Aortic smooth muscle cell (primary cell): ENCODE data around the gene ACVR1B. TPM values are rescaled to one million over a fixed set of nuclear protein-coding genes. Genes with fewer than 3 reads are reported as not detected.

ENCODE experiments used
- total RNA-seq: library from RNA; depleted of rRNA; stranded (reverse); fragments of >200 nt; gene quantifications from 2 replicates; pipeline ENCODE4 v1.2.3, GENCODE V29; 2014

ACVR1B gene
- 9.6 and 10.8 TPM in 2 replicates for total RNA-seq

DNA sequence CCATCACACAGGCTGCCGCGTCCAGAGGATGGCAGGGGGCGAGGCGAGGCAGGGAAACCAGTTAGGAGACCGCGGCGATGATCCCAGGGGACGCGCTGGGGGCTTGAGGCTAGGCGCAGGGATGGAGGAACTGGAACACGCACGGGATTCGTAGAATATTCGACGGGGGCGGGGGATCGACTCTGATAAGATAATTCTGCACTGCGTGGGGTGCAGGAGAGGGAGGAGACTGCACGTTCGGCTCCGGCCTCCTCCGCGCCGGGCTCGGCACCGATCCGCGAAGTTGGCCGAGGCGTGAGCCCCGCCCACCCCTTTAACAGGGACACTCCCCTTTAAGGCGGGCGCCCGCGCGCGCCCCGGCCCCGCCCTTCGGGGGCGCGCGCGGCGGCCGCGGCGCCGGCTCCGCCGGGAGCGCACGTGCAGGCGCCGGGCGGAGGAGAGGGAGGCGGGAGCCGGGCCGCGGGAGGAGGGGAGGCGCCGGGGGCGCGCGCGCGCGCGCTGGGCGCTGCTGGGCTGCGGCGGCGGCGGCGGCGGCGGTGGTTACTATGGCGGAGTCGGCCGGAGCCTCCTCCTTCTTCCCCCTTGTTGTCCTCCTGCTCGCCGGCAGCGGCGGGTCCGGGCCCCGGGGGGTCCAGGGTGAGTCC, at the start of gene ACVR1B:
ACVR1B (plus strand) TSS at position 501 of the 644 bp plus-strand sequence; CDS start at position 546, 45 bp downstream.

DNA sequence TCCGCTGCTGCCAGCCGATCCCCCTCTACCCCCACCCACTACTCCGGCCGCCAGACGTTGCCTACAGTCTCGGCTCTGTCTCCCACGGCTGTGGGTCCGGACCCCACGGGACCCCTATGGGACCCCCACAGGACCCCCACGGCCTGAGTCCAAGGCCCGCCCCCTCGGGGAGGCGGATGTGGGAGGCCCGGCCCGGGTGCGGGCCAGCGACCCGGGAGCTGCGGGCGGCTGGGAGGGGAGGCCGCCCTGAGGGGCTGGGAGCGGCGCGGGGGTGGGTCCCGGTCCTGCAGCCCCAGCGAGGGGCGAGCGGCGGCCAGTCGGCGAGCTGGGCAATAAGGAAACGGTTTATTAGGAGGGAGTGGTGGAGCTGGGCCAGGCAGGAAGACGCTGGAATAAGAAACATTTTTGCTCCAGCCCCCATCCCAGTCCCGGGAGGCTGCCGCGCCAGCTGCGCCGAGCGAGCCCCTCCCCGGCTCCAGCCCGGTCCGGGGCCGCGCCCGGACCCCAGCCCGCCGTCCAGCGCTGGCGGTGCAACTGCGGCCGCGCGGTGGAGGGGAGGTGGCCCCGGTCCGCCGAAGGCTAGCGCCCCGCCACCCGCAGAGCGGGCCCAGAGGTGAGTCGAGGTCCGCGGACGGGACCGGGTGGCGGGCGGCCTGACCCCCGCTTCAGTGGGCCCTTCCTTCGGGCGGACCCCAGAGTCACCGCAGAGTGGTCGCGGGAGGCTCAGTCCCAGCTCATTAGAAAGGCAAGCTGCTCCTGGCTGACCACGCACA, 44.2 kb upstream of the ACVR1B start, which contains the start of gene ACVRL1:
ACVRL1 (plus strand) TSS at position 422 of the 773 bp plus-strand sequence. CDS start 4,971 bp downstream, outside the sequence.

DNA sequence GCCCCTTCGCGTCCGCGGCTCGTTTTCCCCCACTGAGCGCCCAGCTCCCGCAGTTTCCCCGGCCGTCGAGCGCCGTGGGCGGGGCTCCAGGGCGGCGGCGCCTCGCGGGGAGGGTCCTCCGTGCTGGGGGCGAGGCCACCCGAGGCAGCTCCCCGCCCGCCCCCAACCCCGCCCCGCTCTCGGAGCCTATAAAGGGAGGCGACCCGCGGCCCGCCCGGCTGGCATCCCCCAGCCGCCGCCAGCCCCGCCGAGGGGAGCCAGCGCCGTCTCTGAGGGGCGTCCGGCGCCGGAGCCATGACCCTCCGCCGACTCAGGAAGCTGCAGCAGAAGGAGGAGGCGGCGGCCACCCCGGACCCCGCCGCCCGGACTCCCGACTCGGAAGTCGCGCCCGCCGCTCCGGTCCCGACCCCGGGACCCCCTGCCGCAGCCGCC, 55.2 kb downstream of the ACVR1B start, which contains the start of gene TAMALIN:
TAMALIN (plus strand) TSS at position 221 of the 432 bp plus-strand sequence; CDS start at position 295, 74 bp downstream.

Other genes starting within 250 kb of the ACVR1B start
- gene FIGNL2, start 103.0 kb upstream of the ACVR1B start, total RNA-seq = under 0.01 TPM in 2 replicates
- gene ANKRD33, start 63.6 kb upstream of the ACVR1B start, total RNA-seq = 0.06 TPM in 1 of 2 replicates, not detected in the other
- 58.4 and 61.3 TPM in 2 replicates for gene ACVRL1, start 44.2 kb upstream of the ACVR1B start, total RNA-seq
- 4.6 and 6.2 TPM in 2 replicates for gene TAMALIN, start 55.2 kb downstream of the ACVR1B start, total RNA-seq
- 12.9 and 17.7 TPM in 2 replicates for gene NR4A1, start 99.7 kb downstream of the ACVR1B start, total RNA-seq
- gene ATG101, start 118.3 kb downstream of the ACVR1B start, total RNA-seq = 81.6 and 124 TPM in 2 replicates
- 0.06 and 0.13 TPM in 2 replicates for gene SMIM41, start 128.0 kb downstream of the ACVR1B start, total RNA-seq
- 0.13 and 0.62 TPM in 2 replicates for gene KRT80, start 240.3 kb downstream of the ACVR1B start, total RNA-seq